Spinal cord (tissue), 10 donors: Measurements from ENCODE around the gene DSCAML1. TPM values are rescaled to one million over a fixed set of nuclear protein-coding genes. Genes with fewer than 3 reads are reported as not detected.

Source experiments
- DNase-seq, 6 donors: peaks; one replicate each; pipeline versions ENCODE4 v3.0.0 to v3.0.0-alpha.2; 2013 to 2015; ENCODE audit warnings: low spot score in 6 of 6, low read depth in 4 of 6
- H3K27ac ChIP-seq: one replicate; pipeline ENCODE4 v1.5.1; 2013; ENCODE audit warnings: low read depth, low read length, control low read depth
- H3K27me3 ChIP-seq: one replicate; pipeline ENCODE4 v1.6.1; 2013; ENCODE audit warnings: low read length; ENCODE audit not compliant: control insufficient read depth, insufficient read depth
- H3K36me3 ChIP-seq: one replicate; pipeline ENCODE4 v1.6.1; 2013; ENCODE audit warnings: low read length; ENCODE audit not compliant: control insufficient read depth, insufficient read depth
- H3K4me1 ChIP-seq: one replicate; pipeline ENCODE4 v1.6.1; 2013; ENCODE audit warnings: low read length; ENCODE audit not compliant: control insufficient read depth, insufficient read depth
- H3K4me3 ChIP-seq: one replicate; pipeline ENCODE4 v1.5.1; 2013; ENCODE audit warnings: low read depth, low read length, control low read depth
- H3K9me3 ChIP-seq: one replicate; pipeline ENCODE4 v1.6.1; 2013; ENCODE audit warnings: low read length; ENCODE audit not compliant: control insufficient read depth, insufficient read depth
- WGBS: methylation state at CpG from one replicate; pipeline ENCODE4 v1.1.5; 2013; ENCODE audit warnings: missing lambda C conversion rate; ENCODE audit not compliant: insufficient coverage; 5-methylcytosine and 5-hydroxymethylcytosine counted together
- polyA plus RNA-seq, 2 donors: library from polyadenylated mRNA; unstranded; fragments of 120-200 nt; gene quantifications; one replicate each; pipeline ENCODE4 v1.2.1, GENCODE V29; 2013; ENCODE audit not compliant: insufficient read length in 2 of 2
- total RNA-seq, 2 donors: library from RNA; depleted of rRNA in 1 of 2; stranded (reverse); fragments of 120-200 nt in 1 of 2; fragments of >200 nt in 1 of 2; gene quantifications; one replicate each; pipeline versions ENCODE4 v1.2.3 to v1.2.4, GENCODE V29; 2013 to 2014
- donor health status: healthy.

The DSCAML1 gene
- total and polyA plus RNA-seq, 4 donors: 3.5 to 14.4 (median 8.2) TPM

GRCh38 chr11:117641008-117641915, 155.8 kb downstream of the DSCAML1 start:
- no peaks in the 10 kb centered on the region for H3K36me3 ChIP-seq
- H3K27me3 ChIP-seq: no peaks in the 10 kb centered on the region
- peaks cover 33% of the 10 kb centered on the region for H3K4me1 ChIP-seq
- DNase-seq: peak in 2 of 6 donors; percentile 66 to 82
- H3K4me3 ChIP-seq: no peak overlapping the region
- H3K27ac ChIP-seq: peak overlapping the region; percentile 27
- WGBS: 80% methylated on average over 10 of the region's 14 CpGs
- H3K9me3 ChIP-seq: no peaks in the 10 kb centered on the region

GRCh38 chr11:117640041-117640440, 157.0 kb downstream of the DSCAML1 start:
- no peak for DNase-seq
- no peak overlapping the region for H3K27ac ChIP-seq
- peaks cover 33% of the 10 kb centered on the region for H3K4me1 ChIP-seq
- H3K27me3 ChIP-seq: no peaks in the 10 kb centered on the region
- no peaks in the 10 kb centered on the region for H3K36me3 ChIP-seq
- 83% methylated on average over 7 of the region's 7 CpGs for WGBS
- H3K9me3 ChIP-seq: no peaks in the 10 kb centered on the region
- H3K4me3 ChIP-seq: no peak overlapping the region

- DNase-seq: no peak
- 85% methylated on average over 5 of the region's 8 CpGs for whole genome bisulfite sequencing
- Histone ChIP-seq H3K36me3 (no peaks in the 10 kb centered on the region), H3K27me3 (no peaks in the 10 kb centered on the region), H3K4me1 (peaks cover 33% of the 10 kb centered on the region), H3K4me3 (no peak overlapping the region), H3K27ac (no peak overlapping the region), H3K9me3 (no peaks in the 10 kb centered on the region)
Observed at GRCh38 chr11:117639601-117640000, 157.4 kb downstream of the DSCAML1 start.

DNA sequence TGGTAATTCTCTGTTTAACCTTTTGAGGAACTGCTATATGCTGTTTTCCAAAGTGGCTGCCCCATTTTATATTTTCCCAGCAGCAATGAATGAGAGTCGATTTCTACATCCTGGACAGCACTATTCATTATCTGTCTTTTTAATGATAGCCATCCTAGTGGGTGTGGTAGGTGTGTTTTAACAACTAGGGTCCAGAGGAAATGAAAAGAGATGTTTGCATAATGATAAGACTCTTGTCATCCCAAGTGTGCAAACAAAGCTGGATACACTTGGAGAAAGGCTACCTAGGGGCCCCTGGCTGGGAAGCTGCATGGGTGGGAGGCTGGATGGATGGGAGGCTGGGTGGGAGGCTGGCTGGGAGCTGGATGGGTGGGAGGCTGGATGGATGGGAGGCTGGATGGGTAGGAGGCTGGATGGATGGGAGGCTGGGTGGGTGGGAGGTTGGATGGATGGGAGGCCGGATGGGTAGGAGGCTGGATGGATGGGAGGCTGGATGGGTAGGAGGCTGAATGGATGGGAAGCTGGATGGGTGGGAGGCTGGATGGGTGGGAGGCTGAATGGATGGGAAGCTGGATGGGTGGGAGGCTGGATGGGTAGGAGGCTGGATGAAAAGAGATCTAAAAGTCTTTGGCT, 158.0 kb downstream of the DSCAML1 start:
- H3K27ac ChIP-seq: no peak overlapping the region
- DNase-seq: no peak
- H3K9me3 ChIP-seq: no peaks in the 10 kb centered on the region
- H3K36me3 ChIP-seq: no peaks in the 10 kb centered on the region
- H3K4me3 ChIP-seq: no peak overlapping the region
- WGBS: 95% methylated on average over 1 of the region's 2 CpGs
- H3K27me3 ChIP-seq: no peaks in the 10 kb centered on the region
- peaks cover 35% of the 10 kb centered on the region for H3K4me1 ChIP-seq

DNA sequence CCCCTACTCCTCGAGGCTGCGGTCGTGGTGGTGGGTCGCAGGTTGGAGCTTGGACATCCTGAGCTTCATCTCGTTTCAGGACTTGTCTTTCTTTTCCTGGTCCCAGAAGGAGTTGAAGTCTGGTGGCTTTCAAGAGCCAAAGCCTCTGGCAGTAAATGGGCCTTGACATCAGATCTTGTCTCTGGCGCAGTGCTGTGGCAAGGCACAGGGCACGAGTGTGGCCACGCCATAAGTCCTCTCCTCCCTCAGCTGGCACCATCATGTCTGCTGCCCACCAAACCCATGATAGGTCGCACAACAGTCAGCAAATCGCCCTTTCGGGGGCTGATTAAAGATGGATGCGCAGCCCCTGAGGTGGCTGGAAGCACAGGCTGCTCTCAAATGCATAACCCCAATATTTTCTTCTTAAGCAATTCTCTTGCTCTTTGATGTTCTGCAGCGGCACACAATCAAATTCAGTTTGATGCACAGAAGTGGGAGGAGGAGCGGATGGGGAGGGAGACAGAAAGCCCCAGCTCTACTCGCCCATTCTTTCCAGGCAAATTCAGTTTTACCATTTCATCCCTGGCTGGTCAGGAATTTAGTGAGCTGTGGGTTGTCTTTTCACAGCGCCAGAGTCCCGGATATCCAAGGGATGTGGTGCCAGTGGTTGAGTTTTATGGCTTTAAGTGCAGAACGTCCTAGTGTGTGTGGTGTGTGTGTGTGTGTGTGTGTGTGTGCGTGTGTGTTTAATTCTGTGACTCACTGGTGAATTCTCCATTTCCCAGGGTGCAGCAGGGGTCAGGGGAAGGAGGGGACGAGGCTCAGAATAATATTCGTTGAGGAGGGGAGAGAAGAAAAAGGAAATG, 162.0 kb downstream of the DSCAML1 start:
- peak in 1 of 6 donors; percentile 88 for DNase-seq
- Histone ChIP-seq H3K4me3 (no peak overlapping the region), H3K27ac (no peak overlapping the region), H3K36me3 (no peaks in the 10 kb centered on the region), H3K9me3 (no peaks in the 10 kb centered on the region), H3K4me1 (peaks cover 20% of the 10 kb centered on the region), H3K27me3 (no peaks in the 10 kb centered on the region)
- WGBS: 65% methylated on average over 17 of the region's 21 CpGs

DNA sequence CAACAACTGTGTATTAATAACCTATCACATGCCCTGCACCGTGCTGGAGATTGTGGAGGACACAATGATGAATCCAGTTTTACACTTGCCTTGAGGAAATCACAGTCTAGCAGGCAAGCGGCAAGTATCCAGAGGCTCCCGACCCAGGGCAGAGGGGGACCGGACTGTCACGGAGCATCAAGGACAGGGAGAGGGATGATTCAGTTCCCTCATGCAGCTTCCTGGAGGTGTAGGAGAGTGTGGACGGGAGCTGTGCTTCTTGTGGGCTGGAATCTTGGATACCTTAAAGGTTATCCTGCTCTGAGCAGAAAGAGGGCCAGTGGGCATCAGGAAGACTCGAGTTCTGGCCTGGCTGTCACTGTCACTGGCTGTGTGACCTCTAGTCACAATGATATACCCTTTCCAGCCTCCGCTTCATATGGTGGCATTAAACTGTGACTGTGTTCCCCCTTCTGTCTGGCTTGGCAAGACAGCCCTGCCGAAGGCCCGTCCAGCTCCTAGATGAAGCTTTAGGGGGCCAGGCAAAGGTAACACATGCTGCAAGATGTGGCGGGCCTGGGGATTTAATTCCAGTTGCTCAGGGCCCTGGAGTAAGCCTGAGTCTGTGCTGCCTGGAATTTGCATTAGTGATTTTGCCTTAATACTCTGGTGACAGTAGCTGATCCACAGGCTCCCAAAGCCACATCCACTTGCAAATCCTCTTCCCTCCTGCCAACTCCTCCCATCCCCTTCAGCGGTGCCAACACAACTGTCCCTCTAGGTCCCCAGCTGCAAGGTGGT, 162.8 kb downstream of the DSCAML1 start:
- WGBS: 91% methylated on average over 10 of the region's 12 CpGs
- no peaks in the 10 kb centered on the region for H3K9me3 ChIP-seq
- DNase-seq: peak in 1 of 6 donors; percentile 18
- peaks cover 21% of the 10 kb centered on the region for H3K4me1 ChIP-seq
- no peak overlapping the region for H3K27ac ChIP-seq
- no peaks in the 10 kb centered on the region for H3K36me3 ChIP-seq
- no peaks in the 10 kb centered on the region for H3K27me3 ChIP-seq
- no peak overlapping the region for H3K4me3 ChIP-seq

- H3K27ac ChIP-seq: no peak overlapping the region
- WGBS: 87% methylated on average over 5 of the region's 9 CpGs
Observed at GRCh38 chr11:117633186-117633754, 163.7 kb downstream of the DSCAML1 start.

GRCh38 chr11:117632306-117632705, 164.7 kb downstream of the DSCAML1 start:
- WGBS: 74% methylated on average over 3 of the region's 3 CpGs
- H3K27me3 ChIP-seq: no peaks in the 10 kb centered on the region
- H3K4me1 ChIP-seq: peaks cover 22% of the 10 kb centered on the region
- DNase-seq: no peak
- H3K36me3 ChIP-seq: no peaks in the 10 kb centered on the region
- no peaks in the 10 kb centered on the region for H3K9me3 ChIP-seq
- H3K27ac ChIP-seq: no peak overlapping the region
- no peak overlapping the region for H3K4me3 ChIP-seq

More at GRCh38 chr11:117633186-117633754, 163.7 kb downstream of the DSCAML1 start:
- Histone ChIP-seq H3K9me3 (no peaks in the 10 kb centered on the region), H3K27me3 (no peaks in the 10 kb centered on the region), H3K36me3 (no peaks in the 10 kb centered on the region), H3K4me1 (peaks cover 22% of the 10 kb centered on the region), H3K4me3 (no peak overlapping the region)
- peak in 1 of 6 donors; percentile 33 for DNase-seq
